ENCODE data around the gene HBG1. TPM values are rescaled to one million over a fixed set of nuclear protein-coding genes. Genes with fewer than 3 reads are reported as not detected.
"Not testable (repeated sequence)": the region's sequence is repeated elsewhere in the genome, so short reads cannot be mapped to it uniquely, and the experiment has no call there.

Gene HBG1
- not detected for polyA plus RNA-seq

DNA sequence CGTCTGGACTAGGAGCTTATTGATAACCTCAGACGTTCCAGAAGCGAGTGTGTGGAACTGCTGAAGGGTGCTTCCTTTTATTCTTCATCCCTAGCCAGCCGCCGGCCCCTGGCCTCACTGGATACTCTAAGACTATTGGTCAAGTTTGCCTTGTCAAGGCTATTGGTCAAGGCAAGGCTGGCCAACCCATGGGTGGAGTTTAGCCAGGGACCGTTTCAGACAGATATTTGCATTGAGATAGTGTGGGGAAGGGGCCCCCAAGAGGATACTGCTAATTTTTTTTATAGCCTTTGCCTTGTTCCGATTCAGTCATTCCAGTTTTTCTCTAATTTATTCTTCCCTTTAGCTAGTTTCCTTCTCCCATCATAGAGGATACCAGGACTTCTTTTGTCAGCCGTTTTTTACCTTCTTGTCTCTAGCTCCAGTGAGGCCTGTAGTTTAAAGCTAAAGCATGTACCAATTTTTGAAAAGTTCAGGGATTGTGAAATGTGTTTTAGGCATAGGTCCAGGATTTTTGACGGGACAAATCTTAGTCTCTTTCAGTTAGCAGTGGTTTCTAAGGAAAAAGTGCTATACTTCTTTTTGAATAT is at the start of gene HBG1:
TSS of gene HBG1 (minus strand) at position 51 of the 590 bp plus-strand sequence. CDS start 53 bp downstream, outside the sequence.
- H3K4me3 Mint-ChIP-seq, H3K4me1 Mint-ChIP-seq, H3K36me3 Mint-ChIP-seq, H3K27me3 Mint-ChIP-seq, H3K9me3 Mint-ChIP-seq: not testable (repeated sequence)
- H3K27ac Mint-ChIP-seq: peak within 1 kb of the TSS in 1 of 3 donors; percentile 27

DNA sequence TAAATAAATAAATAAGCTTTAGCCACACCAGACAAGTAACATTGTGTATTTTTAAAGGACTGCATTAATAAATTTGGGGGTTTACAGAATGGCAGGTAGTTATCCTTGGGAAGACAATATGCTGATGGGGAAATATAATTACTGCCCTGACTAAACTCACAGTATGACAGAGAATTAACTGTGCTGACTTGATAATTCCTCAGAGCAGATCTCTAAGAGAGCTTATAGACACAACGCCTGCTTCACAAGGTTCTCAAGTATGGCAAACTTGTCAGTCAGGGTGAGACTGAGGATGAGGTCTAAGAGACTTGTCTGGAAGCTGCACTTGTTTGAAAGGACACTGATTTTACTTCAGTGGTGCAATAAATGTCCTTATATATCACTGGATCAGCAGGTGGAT is 48.8 kb upstream of the HBG1 start:
- no peak overlapping the region for H3K4me3 Mint-ChIP-seq
- no peaks in the 10 kb centered on the region for H3K4me1 Mint-ChIP-seq
- no peak overlapping the region for H3K27ac Mint-ChIP-seq
- peaks cover 0 to under 1% (median 0%) of the 10 kb centered on the region in 3 donors for H3K9me3 Mint-ChIP-seq
- no peaks in the 10 kb centered on the region for H3K36me3 Mint-ChIP-seq
- H3K27me3 Mint-ChIP-seq: peaks cover 1% of the 10 kb centered on the region

GRCh38 chr11:5297721-5298323 is 48.2 kb upstream of the HBG1 start:
- no peak overlapping the region for H3K27ac Mint-ChIP-seq
- peaks cover 0 to 3% (median 0%) of the 10 kb centered on the region in 3 donors for H3K9me3 Mint-ChIP-seq
- H3K4me1 Mint-ChIP-seq: no peaks in the 10 kb centered on the region
- H3K36me3 Mint-ChIP-seq: no peaks in the 10 kb centered on the region
- peaks cover 1% of the 10 kb centered on the region for H3K27me3 Mint-ChIP-seq
- H3K4me3 Mint-ChIP-seq: no peak overlapping the region

DNA sequence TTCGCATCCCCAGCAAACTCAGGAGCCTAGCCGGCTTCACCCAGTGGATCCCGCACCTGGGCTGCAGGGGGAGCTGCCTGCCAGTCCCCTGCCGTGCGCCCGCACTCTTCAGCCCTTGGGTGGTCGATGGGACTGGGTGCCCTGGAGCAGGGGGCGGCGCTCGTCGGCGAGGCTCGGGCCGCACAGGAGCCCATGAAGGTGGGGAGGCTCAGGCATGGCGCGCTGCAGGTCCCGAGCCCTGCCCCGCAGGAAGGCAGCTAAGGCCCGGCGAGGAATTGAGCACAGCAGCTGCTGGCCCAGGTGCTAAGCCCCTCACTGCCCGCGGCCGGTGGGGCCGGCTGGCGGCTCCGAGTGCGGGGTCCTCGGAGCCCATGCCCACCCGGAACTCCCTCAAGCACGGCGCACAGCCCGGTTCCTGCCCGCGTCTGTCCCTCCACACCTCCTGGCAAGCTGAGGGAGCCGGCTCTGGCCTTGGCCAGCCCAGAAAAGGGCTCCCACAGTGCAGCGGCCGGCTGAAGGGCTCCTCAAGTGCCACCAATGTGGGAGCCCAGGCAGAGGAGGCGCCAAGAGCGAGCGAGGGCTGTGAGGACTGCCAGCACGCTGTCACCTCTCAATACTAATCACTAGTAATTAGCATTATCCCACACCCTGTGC is 44.8 kb upstream of the HBG1 start:
- H3K27ac Mint-ChIP-seq, H3K27me3 Mint-ChIP-seq, H3K4me1 Mint-ChIP-seq, H3K4me3 Mint-ChIP-seq, H3K36me3 Mint-ChIP-seq, H3K9me3 Mint-ChIP-seq: not testable (repeated sequence)

- Mint-ChIP-seq H3K4me3 (no peak overlapping the region), H3K36me3 (no peaks in the 10 kb centered on the region), H3K27ac (no peak overlapping the region), H3K4me1 (no peaks in the 10 kb centered on the region), H3K9me3 (peaks cover 0 to 3% (median 0%) of the 10 kb centered on the region in 3 donors), H3K27me3 (peaks cover 1% of the 10 kb centered on the region)
These were observed 43.4 kb upstream of the HBG1 start for GRCh38 chr11:5293028-5293427.

DNA sequence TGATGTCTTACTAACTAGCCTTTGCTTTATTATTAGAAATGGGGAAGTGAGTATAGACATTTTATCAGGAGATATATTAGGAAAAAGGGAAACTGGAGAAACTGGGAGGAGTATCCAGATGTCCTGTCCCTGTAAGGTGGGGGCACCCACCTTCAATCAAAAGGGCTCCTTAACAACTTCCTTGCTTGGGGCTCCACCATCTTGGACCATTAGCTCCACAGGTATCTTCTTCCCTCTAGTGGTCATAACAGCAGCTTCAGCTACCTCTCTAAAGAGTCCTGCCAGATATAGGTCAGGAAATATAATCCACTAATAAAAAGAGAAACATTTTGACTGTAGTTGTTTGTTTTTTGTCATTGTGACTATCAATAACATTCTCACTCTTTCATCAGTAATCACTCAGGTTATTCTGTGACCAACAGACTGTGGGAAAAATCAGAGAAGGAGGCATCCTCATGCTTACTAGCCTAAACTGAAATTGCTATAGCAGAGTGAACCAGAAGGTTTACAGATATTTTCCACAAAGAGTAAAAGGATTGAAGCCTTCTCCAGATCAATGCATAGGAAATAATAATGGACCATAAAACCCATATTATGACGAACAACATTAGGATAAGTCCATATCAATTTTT is 41.7 kb upstream of the HBG1 start:
- H3K36me3 Mint-ChIP-seq: no peaks in the 10 kb centered on the region
- H3K27ac Mint-ChIP-seq: no peak overlapping the region
- no peaks in the 10 kb centered on the region for H3K4me1 Mint-ChIP-seq
- H3K4me3 Mint-ChIP-seq: no peak overlapping the region
- peaks cover 0 to 3% (median 0%) of the 10 kb centered on the region in 3 donors for H3K9me3 Mint-ChIP-seq
- no peaks in the 10 kb centered on the region for H3K27me3 Mint-ChIP-seq

DNA sequence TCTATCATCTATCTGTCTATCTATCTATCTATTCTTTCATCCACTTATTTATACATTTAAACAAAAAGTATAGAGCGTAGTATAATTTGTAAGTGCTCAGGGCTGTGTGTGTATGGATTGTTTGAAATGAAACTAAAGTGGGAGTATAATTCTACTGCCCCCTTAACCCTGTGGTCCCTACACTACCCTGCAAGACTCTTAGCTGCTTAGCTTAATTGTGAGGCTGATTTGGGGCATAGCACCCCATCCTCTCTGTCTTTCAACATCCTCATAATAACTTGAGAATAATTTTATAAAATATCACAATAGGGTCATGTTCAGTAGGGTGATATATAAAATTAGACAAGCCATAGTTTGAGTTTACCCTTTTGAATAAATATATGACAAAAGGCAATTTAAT is 40.4 kb upstream of the HBG1 start:
- Mint-ChIP-seq H3K36me3 (no peaks in the 10 kb centered on the region), H3K27me3 (no peaks in the 10 kb centered on the region), H3K9me3 (peaks cover 0 to 3% (median 0%) of the 10 kb centered on the region in 3 donors)

DNA sequence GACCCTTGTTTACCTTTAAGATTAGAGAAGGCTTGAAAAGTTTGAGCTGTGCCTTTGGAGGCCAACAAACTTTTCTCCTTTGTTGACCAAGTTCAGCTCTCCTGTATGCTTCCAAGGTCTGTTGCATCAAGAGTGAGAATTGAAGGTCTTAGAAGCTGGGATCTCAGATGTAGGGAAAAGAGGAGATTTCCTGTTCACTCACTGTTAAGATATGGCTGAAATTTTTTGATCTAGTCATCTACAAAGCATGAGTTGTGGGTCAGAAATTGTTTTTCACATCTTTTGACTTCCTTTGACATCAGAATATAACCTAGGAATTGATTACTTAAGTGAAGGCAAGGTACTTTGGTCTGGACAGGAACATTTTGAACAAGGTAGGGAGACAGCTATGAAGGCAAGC is 40.0 kb upstream of the HBG1 start:
- Mint-ChIP-seq H3K27me3 (no peaks in the 10 kb centered on the region), H3K9me3 (peaks cover 0 to 3% (median 0%) of the 10 kb centered on the region in 3 donors), H3K36me3 (no peaks in the 10 kb centered on the region), H3K4me1 (no peaks in the 10 kb centered on the region), H3K27ac (no peak overlapping the region), H3K4me3 (no peak overlapping the region)

More for the DNA sequence above, 40.4 kb upstream of the HBG1 start:
- Mint-ChIP-seq H3K27ac (no peak overlapping the region), H3K4me3 (no peak overlapping the region), H3K4me1 (no peaks in the 10 kb centered on the region)

GRCh38 chr11:5288906-5289550 is 39.4 kb upstream of the HBG1 start:
- H3K27me3 Mint-ChIP-seq: no peaks in the 10 kb centered on the region
- no peaks in the 10 kb centered on the region for H3K36me3 Mint-ChIP-seq
- H3K27ac Mint-ChIP-seq: no peak overlapping the region
- no peak overlapping the region for H3K4me3 Mint-ChIP-seq
- H3K4me1 Mint-ChIP-seq: no peaks in the 10 kb centered on the region
- peaks cover 0 to 3% (median 0%) of the 10 kb centered on the region in 3 donors for H3K9me3 Mint-ChIP-seq

GRCh38 chr11:5288108-5288905 is 38.6 kb upstream of the HBG1 start:
- H3K4me3 Mint-ChIP-seq: no peak overlapping the region
- no peaks in the 10 kb centered on the region for H3K36me3 Mint-ChIP-seq
- H3K9me3 Mint-ChIP-seq: peaks cover 0 to 2% (median 0%) of the 10 kb centered on the region in 3 donors
- no peaks in the 10 kb centered on the region for H3K27me3 Mint-ChIP-seq
- no peaks in the 10 kb centered on the region for H3K4me1 Mint-ChIP-seq
- no peak overlapping the region for H3K27ac Mint-ChIP-seq

GRCh38 chr11:5286901-5287300 is 37.2 kb upstream of the HBG1 start:
- Mint-ChIP-seq H3K4me1 (no peaks in the 10 kb centered on the region), H3K27ac (no peak overlapping the region), H3K36me3 (no peaks in the 10 kb centered on the region), H3K4me3 (no peak overlapping the region), H3K9me3 (no peaks in the 10 kb centered on the region), H3K27me3 (no peaks in the 10 kb centered on the region)

DNA sequence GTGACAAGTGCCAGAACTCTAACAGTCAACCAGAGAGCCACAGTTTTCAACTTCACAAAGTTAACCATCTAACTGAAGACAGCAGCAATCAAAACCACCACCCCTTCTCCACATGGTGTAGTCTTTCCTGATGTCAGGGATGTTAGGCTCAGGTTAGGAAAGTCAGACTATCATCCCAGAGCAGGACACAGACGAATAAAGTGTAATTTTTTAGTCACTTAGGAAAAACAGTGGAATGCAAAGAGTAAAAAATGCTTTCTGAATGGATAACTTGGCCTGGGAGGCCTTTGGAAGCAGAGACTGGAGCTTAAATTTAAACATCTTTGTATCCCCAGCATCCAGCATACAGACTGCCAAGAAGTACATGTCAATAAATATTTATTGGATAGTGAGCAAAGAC is 36.7 kb upstream of the HBG1 start:
- H3K27ac Mint-ChIP-seq: no peak overlapping the region
- H3K4me3 Mint-ChIP-seq: no peak overlapping the region
- no peaks in the 10 kb centered on the region for H3K27me3 Mint-ChIP-seq
- no peaks in the 10 kb centered on the region for H3K4me1 Mint-ChIP-seq
- H3K9me3 Mint-ChIP-seq: no peaks in the 10 kb centered on the region
- H3K36me3 Mint-ChIP-seq: no peaks in the 10 kb centered on the region

DNA sequence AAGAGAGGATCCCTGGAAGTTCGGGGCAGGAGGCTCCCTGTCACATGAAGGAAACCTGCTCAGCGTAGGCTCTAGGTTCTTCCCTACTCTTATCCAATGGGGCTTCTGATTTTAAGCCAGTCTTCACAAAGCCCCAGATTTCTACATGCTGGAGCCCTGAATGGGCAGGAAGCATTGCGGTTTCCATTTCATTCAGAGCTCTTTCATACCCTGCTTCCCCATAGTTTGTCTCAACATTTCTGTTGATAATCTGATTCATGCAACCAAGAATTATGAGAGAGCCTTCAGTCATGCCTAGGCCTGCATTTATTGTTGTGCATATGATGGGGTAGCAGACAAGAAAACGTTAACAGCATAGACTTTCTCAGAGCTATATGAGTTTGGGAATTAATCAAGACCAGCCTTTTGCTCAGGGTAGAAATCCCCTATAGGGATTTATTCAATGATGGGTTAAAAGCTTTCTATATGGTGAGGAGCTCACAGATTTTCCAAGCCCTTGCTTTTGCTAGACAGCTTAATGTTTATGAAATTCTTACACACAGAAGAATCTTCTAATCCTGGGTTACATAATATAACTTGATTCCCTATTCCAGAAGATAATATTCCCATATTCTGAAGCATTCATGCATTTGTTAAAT is 36.2 kb upstream of the HBG1 start:
- Mint-ChIP-seq H3K4me3 (no peak overlapping the region), H3K9me3 (no peaks in the 10 kb centered on the region), H3K4me1 (no peaks in the 10 kb centered on the region), H3K27ac (no peak overlapping the region), H3K27me3 (no peaks in the 10 kb centered on the region), H3K36me3 (no peaks in the 10 kb centered on the region)

- Mint-ChIP-seq H3K9me3 (no peaks in the 10 kb centered on the region), H3K27ac (no peak overlapping the region), H3K4me3 (no peak overlapping the region), H3K4me1 (no peaks in the 10 kb centered on the region), H3K36me3 (no peaks in the 10 kb centered on the region), H3K27me3 (no peaks in the 10 kb centered on the region)
These were observed 35.0 kb upstream of the HBG1 start for GRCh38 chr11:5284637-5285036.

Measured in IgD-negative memory B cell (primary cell).